MV-4-11 (cell line): ENCODE results near the gene RGS7BP.
A peak's percentile ranks its signal among the peaks of the same experiment; 100 is the strongest.

Experiments used
- DNase-seq: peaks from one replicate; lab custom pipeline; 2025; lab: John Stamatoyannopoulos, UW

Gene RGS7BP

DNA sequence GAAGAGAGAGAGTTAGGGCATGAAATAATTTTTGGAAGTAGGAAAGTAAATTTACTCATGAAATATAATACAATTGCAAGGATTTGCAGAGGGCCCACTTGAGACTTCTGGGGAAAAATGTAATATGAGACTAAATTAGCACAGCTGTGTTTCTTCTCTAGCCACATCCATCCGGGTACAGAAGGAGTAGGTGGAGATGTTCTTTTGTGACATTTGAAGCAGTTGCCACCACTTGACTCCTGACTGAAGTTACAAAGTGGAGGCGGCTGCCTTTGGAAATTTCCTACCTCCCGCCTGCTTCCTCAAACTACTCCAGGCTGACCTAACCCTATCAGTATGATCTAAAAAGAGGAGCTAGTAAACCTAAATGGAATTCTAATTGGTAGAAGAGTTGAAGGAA lies 126.4 kb downstream of the RGS7BP start:
- no peak for DNase-seq

DNA sequence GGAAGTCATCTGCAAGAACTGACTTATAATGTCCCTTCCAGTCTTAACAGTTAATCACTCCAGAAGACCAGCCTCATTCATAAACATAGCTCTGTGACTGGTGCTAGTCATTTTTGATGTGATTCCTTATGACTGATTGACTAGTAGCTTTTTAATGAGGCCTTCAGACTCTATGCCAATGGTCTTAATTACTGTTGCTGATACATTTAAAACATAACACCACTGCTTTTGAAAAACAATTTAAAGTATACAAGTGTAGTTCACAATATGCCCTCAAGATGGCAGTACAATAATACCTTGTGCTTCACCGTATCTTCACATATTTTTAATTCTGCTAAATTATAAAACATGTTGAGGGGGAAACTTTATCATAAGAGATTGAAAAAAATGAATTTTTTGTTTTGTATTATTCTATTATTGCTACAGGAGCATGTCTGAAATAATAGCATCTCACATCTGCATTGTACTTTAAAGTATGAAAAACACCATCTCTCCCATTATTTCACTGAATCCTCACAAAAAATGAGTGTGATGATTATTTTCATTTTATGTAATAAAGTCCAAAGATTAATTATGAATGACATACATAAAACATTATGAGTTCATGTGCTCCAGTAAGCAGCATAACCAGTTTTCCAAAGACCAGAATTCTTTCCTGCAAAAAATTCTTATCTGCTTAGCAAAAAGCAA lies 129.3 kb downstream of the RGS7BP start:
- peak; percentile 12 for DNase-seq

DNA sequence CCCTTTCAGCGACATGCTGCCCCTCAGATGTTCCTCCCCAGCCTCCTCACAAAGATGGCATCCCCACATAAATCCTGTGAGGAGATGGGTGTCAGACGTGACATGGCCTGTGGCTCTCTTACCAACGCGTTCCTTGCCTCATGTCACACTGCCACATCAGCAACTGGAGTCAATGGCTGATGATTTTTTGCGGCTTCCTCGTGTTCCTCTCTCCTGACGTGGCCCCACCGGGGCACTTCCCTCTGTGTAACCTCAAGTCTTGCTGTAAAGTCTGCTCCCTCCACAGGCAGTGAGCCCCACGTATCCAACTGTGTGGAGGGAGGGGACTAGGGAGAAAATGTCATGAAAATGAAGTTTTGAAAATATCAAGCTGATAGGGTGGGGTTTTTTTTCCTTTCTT lies 131.3 kb downstream of the RGS7BP start:
- DNase-seq, result peak; percentile 88

DNA sequence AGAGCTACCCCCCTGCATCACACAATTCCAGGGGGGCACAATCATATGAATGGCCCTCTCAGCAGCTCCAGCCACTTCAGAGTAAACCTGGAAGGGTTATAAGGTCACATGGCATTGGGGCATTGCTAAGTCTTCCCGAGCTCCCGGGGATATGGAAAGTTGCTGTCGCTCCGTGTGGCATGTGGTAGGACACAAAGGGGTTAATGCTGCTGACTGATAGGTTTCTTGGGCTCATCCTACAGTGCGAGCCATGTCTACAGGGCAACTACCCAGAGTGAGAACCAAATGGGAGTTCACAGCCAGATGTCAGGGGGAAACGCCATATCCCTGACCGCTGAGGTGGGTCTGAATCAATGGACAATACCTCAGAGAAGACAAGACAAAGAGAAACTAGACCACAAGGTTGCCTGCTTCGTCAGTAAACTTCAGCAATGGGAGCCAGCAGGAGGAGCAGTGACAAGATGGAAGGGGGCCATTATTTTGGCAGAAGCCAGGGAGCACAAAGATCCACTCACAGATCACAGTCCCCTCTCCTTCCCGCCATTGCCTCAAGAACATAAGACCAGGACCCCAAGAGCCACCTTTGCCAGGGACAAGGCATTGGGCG lies 132.1 kb downstream of the RGS7BP start:
- no peak for DNase-seq

DNA sequence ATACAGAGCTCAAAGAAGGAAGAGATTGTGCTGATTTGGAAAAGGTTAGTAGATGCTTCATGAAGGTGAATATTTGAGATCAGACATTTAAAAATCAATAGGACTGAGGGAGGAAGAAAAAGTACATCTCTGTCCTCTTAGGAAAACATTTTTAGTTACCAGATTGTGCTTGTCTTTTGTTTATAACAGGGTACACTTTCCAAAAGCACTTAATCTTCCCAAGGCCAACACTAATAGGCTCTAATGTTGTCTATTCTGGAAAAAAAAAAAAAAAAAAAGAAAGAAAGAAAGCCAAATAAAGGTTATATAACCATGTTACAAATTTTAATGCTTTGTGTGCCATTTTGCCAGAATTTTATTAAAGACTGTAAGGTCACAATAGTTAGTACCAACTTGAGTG lies 139.0 kb downstream of the RGS7BP start:
- DNase-seq, result no peak

DNA sequence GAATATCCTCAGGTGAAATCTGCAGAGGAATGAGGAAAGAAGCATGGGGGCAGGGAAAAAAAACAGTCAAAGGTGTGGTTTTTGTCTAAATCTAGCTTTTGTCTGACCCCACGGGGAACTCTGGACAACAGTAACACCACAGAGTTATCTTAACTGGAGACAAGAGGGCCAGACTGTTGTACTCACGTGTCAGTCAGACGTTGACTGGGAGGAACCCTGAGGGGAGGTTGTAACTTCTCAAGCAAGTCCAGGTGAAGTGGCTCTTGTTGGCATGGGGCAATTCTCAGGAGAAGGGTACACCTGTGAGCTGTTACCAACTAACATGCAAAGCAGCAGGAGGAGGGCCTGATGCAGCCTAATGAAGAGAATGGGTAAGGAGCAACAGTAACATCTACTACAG lies 140.4 kb downstream of the RGS7BP start:
- no peak for DNase-seq

DNA sequence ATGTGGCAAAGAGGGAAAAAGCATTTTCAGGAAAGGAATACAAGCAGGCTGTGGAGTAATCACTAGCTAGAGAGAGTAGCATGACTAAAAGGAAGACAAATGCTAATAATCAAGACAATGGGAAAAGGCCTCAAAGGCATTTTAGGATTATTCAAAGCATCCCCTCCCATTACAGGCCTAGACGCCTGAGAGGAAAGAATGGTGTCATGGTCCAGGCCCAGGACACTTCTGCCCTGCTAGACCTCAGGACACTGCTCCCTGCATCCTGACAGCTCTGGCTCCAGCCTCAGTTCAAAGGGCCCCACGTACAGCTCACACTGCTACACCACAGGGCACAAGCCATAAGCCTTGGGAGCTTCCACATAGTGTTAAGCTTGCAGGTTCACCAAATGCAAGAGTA lies 143.7 kb downstream of the RGS7BP start:
- no peak for DNase-seq

DNA sequence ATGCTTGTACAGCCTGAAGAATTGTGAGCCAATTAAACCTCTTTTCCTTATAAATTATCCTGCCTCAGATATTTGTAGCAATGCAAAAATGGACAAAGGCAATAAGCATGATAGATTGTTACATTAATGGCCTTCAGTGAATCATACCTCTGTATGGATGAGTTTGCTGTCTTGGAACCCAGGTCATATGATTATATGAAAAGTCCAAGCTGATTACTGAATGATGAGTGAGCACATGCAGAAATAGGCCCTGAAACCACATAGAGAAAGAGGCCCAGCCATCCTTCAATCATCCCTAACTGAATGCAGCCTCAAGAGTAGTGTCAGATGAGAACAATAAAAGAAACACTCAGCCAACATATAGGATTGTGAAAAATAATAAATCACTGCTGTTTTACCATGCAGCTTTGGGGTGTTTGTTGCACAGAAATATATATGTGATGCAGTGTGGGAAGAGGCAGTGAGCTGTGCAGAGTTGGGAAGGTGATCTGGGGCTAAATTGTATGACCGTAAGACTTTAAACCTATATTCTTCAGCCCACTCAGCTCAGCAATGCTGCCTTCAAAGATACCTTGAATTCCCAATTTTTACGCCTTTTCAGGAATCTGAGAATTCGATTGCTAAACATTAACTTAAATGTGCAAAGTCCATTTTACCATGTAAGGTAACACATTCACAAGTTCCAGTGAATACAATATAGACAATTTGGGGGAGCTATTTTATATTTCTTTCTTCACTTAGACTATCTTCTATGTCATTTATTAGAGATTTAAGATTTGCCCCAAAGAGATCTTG lies 148.1 kb downstream of the RGS7BP start:
- no peak for DNase-seq

DNA sequence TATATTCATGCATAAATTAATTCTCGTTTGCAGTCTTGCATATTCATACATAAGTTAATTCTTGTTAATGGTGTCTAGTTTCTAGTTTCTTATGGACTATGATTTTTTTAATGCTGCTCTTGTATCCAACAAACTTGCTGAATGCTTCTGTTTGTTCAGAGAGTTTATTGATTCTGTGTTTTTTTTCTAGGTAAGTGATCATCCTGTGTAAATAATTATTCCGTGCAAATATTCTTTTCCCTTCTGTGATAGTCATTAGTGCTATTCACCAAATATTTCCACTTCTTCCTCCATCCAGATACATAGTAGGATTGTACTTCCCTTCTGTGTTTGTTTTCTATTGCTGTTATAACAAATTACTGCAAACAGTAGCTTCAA lies 148.7 kb downstream of the RGS7BP start:
- no peak for DNase-seq

DNA sequence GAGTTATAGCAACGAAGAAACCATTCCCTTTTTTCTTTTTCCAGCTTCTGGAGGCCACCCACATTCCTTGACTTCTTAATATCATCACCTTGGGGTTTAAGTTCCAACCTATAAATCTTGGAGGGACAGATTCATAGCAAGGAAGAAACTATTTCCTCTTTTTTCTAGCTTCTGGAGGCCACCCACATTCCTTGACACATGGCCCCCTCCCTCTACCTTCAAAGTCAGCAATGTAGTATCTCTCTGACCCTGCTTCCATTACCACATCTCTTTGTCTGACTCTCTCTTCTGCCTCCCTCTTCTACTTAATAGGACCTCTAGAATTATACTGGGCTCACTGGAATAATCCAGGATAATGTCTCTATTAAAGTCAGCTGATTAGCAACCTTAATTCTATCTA lies 149.8 kb downstream of the RGS7BP start:
- no peak for DNase-seq

DNA sequence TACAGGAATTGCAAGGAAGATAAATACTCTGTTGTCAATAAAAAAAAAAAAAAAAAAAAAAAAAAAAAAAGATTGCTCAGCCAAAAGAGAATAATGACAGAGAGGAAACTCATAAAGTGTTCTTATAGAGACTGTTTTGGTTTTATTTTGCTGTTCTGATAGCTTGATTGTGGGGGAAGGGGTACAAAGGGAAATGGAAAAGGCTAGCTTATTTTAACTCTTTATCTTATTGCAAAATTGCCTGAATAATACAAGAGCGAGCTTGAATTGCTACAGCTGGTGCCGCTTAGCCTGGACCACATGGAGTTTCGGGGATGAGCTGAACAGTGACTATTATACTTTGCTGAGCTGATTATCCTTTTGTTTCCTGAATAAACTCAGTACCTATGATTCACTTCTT lies 153.5 kb downstream of the RGS7BP start:
- no peak for DNase-seq
